Stimulated activated CD4-positive, alpha-beta T cell treated with anti-CD3 and anti-CD28 coated beads, Interleukin-4, amount 100 ng/mL, for 1 hour (primary cell): ENCODE measurements around the gene DNAJB6.

ENCODE experiments used
- DNase-seq: peaks from one replicate; pipeline ENCODE4 v3.0.0-alpha.2; 2020

Gene DNAJB6

GRCh38 chr7:157336383-157337315 is at the start of gene DNAJB6:
Gene DNAJB6 (plus strand): TSS chr7:157337004. CDS start chr7:157358573, 21,569 bp downstream.
- peak; percentile 95 for DNase-seq

- no peak for DNase-seq
Measured at GRCh38 chr7:157291404-157292080, 45.3 kb upstream of the DNAJB6 start.

DNA sequence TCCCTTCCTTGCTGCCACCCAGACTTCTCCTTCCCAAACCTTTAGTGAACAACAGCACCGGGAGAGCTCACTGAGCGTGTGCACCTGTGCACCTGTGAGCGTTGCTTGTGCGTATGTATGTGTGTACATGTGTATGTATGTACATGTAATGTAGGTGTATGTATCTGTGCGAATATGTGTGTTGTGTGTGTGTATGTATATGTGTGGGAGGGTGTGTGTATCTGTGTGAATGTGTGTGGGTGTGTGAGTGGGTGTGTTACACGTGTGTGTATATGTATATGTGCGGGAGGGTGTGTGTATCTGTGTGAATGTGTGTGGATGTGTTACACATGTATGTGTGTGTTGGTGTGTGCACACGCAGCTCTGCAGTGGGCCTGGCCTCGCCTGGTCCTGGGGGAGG is 44.5 kb upstream of the DNAJB6 start:
- no peak for DNase-seq

DNA sequence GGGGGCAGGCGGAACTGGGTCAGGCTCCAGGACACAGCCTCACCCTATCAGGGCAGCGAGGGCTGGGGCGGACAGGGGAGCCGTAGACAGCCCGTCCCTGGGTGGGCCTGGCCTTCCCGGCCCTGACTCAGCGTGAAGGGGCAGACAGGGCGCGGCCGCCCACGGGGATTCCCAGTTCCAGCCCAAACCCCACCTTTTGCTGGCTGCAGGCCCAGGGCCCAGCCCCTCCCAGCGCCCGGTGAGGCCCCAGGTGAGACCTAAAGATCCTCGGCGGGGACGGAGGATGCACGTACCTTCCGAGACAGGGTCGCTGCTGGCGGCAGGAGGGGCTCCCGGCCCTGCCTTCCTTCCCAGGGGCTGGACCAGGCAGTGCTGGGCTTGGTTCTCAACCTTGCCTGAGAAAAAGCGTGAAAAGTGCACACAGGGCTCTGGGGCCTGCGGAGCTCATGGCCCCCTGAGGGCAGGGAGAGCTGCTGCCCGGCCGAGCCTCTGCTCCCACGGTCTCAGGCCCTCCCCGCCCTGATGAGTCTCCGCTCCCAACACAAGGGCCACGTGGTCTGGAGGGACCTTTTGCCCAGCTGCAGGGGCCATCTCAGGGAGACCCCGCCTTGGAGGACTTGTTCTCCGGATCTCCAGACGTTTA is 43.9 kb upstream of the DNAJB6 start:
- no peak for DNase-seq

GRCh38 chr7:157293413-157293788 is 43.4 kb upstream of the DNAJB6 start:
- DNase-seq = no peak

- no peak for DNase-seq
Measured at GRCh38 chr7:157294773-157295172, 42.0 kb upstream of the DNAJB6 start.

GRCh38 chr7:157295338-157295737 is 41.5 kb upstream of the DNAJB6 start:
- no peak for DNase-seq

DNA sequence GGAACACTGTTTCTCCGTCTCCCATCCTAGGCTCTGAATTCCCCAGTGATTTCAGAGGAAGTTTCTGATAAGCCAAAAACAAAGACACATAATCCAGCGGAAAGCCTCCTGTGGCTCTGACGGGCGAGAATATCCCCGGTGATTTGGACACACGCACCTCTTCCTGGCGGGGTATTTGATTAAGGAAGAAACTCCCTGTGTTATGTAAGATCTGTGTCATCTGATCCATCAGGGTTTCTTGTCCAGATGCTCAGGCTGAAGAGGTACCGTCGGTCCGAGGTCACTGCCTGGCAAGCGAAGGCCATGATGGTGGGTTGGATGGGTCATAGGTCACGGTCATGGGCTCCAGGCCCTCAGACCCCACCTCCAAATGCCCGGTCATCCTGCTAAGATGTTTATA is 39.6 kb upstream of the DNAJB6 start:
- no peak for DNase-seq

- DNase-seq = no peak
Measured at GRCh38 chr7:157299317-157299612, 37.5 kb upstream of the DNAJB6 start.

- no peak for DNase-seq
Measured at GRCh38 chr7:157299613-157300368, 37.0 kb upstream of the DNAJB6 start.

- no peak for DNase-seq
Measured at GRCh38 chr7:157300369-157300825, 36.4 kb upstream of the DNAJB6 start.

GRCh38 chr7:157301610-157302120 is 35.1 kb upstream of the DNAJB6 start:
- no peak for DNase-seq

DNA sequence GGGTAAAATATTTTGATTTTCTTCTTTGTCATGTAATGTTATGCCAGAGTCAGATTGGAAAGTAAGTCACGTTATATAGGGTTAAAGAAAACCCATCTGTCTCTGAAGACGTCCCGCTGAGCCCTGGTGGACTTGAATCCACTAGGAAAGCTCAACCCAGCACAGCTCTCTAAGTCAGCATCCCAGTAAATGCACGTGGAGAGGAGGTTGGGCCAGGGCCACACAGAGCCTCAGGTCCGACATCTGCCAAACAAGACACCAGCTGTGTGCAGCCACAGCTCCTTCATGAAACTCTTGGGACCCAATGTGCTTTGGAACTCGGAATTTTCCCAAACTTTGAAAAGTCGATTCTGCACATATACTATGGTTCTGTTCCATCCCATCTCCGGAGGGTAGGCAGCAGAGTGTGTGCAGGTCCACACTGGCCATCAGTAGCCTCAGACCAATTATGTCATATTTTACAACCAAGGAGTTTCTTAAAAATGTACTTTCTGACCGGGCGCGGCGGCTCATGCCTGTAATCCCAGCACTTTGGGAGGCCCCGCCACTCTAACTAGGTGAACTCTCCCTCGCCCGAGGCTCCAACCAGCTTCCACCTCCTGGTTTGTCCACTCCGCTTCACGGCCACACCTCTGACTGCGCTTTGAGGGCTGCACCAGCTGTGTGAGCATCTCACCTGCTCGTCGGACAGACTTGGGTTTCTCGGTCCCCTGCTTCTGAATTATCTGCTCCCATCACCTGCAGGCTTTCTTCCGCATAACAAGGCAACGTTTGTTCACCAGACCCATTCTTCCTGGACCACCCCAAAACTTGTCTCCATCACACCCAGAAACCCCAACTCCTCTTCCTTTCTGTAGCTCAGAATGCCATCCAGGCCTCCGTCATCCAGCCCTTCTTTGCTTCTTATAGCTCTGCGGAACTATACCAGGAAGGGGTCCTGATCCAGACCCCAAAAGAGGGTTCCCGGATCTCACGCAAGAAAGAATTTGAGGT is 29.7 kb upstream of the DNAJB6 start:
- no peak for DNase-seq

DNA sequence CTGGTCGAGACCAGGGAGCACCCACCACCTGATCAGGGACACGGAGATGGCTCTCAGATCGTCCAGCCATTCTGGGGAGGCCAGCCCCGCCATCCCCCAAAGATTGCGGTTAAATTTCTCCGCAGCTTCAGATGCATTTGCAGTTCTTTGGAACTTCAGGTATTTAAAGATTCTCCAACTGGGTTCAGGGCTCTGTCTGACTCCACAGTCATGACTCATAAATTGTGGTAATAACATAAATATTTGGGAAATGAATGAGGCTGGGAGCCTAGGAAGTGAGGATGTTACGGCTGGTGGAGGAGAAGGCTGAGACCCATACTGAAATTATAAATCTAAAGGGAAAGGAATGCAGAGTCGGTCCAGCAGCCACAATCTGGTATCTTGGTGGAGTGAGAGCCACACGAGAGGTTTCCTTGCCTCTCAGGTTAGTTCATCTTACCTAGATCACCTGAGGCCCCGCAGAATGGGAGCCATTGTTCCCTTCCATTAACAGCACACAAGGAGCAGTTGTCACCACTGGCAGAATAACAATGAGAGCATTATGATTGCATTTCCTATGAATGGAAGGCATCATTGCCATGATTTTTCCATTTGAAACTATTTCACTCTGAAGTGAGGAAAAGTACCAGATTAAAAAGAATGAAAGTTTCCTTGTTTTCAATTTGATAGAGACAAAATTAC is 26.7 kb upstream of the DNAJB6 start:
- DNase-seq = no peak

DNA sequence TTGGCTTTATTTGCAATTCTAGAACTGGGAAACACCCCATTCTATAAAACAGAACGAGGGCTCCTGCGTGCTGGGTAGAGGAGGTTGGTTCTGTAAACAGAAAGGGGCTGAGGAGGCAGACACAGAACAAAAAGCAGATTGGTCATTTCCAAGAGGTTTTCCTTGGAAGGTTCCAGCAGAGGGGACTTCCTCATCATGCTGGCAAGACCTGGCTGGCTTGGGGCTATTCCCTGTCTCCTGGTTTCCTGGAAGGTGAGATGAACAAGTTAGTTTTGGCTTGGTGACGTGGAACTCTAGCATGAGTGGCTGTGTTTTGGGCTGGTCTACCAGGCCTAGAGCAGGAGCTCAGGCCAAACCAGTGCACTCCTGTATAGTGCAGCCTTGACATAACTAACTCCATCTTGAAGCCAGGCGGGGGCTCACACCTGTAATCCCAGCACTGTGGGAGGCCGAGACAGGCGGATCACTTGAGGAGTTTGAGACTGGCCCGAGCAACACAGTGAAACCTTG is 26.1 kb upstream of the DNAJB6 start:
- DNase-seq = no peak

- no peak for DNase-seq
Measured at GRCh38 chr7:157312941-157313340, 23.9 kb upstream of the DNAJB6 start.

DNA sequence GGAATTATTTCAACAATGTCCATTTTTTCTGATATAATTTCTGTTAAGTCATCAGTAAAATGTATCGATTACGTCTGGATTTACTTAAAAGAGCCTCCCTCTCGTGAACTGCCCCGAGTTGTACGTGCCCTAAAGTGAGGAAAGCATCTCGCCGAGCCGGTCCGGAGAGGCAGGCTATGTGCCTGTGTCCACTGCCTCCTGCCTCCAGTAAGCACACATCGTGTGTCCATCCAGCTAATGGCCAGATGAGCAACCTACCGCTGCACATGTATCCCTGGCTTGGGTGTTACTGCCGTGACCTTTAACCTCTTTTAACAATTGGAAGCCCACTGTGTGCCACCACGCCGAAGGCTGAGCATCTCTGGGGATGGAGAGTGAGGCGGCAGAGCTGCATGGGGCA is 23.2 kb upstream of the DNAJB6 start:
- DNase-seq = no peak

DNA sequence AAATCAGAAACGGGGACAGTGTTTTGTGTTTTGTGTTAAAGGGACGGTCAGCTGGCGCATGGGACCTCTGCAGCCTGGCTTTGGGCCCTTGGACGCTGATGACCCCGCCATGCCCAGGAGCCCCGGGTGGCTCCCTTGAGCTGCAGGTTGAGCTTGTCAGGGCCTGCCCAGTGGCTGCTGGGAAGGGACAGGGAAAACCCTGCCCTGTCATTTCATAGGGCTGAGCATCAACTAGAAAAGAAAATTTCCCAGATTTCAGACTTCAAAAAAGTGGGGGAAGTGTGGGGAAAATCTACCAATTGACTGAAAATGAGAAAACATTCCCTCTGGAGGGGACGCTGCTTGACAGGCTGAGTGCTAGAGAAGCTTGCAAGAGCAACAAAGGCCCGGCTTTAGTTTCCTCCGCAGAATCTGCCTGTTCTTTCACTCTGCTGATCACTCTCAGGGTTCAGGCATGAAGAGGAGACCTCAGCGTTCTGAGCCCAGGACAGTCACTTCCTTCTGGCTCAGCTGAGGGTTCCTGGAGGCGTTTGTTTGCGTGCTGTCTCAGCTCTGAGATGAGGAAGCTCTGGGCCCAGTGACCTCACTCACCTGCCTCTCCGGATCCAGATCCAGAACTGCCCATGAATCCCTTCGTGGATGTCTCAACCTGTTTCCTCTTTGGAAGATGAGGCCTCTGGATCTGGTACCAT is 18.6 kb upstream of the DNAJB6 start:
- DNase-seq = no peak

- no peak for DNase-seq
Measured at GRCh38 chr7:157320608-157320980, 16.2 kb upstream of the DNAJB6 start.

DNA sequence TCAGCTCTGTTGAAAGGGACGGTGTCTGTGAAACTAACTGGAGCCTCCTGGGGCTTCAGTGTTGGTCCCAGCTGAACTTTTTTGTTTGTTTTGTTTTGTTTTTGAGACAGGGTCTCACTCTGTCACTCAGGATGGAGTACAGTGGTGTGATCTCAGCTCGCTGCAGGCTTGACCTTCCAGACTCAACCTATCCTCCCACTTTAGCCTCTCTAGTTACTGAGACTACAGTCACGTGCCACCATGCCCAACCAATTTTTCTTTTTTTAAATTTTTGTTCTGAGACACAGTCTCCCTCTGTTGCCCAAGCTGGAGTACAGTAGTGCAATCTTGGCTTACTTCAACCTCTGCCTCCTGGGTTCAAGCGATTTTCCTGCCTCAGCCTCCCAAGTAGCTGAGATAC is 13.4 kb upstream of the DNAJB6 start:
- no peak for DNase-seq
